Type B pancreatic cell (in vitro differentiated cells): ENCODE data around the gene CLSTN3. TPM values are rescaled to one million over a fixed set of nuclear protein-coding genes. Genes with fewer than 3 reads are reported as not detected.

Experiments
- DNase-seq: peaks from one replicate; pipeline ENCODE4 v3.0.0; 2021; ENCODE audit warnings: mixed read lengths; ENCODE audit not compliant: unreplicated experiment; ENCODE audit errors: extremely low spot score
- H3K27ac Mint-ChIP-seq: 2 replicates; pipeline ENCODE4 v1.8.0; 2021; ENCODE audit warnings: mild to moderate bottlenecking, mixed read lengths
- H3K27me3 Mint-ChIP-seq: 2 replicates; pipeline ENCODE4 v1.8.0; 2021; ENCODE audit warnings: mixed read lengths
- H3K36me3 Mint-ChIP-seq: 2 replicates; pipeline ENCODE4 v1.8.0; 2021; ENCODE audit warnings: mixed read lengths
- H3K4me1 Mint-ChIP-seq: one replicate; pipeline ENCODE4 v1.8.0; 2021; ENCODE audit warnings: mixed read lengths; ENCODE audit not compliant: unreplicated experiment
- H3K4me3 Mint-ChIP-seq: 2 replicates; pipeline ENCODE4 v1.8.0; 2021; ENCODE audit warnings: mild to moderate bottlenecking, mixed read lengths
- H3K9me3 Mint-ChIP-seq: 2 replicates; pipeline ENCODE4 v1.8.0; 2021; ENCODE audit warnings: mixed read lengths
- total RNA-seq: library from RNA; stranded (reverse); gene quantifications from 2 replicates; pipeline ENCODE4 v1.2.1, GENCODE V29; 2021; ENCODE audit warnings: low replicate concordance
- TF ChIP-seq, protein P1 (sequence below): fragments of 200-600 bp; sonication (generic); conservative IDR thresholded peaks from 2 replicates; pipeline ENCODE4 v1.5.0; 2021; ENCODE audit warnings: antibody characterized with exemption, mild to moderate bottlenecking

Gene CLSTN3
- total RNA-seq, 1 donor from 2014 or later: 51.6 TPM

GRCh38 chr12:7160183-7160582, 30.0 kb downstream of the CLSTN3 start:
- Mint-ChIP-seq H3K27me3 (peaks cover 27% of the 10 kb centered on the region), H3K27ac (no peak overlapping the region), H3K4me1 (no peaks in the 10 kb centered on the region), H3K4me3 (no peak overlapping the region), H3K36me3 (peaks cover 9% of the 10 kb centered on the region), H3K9me3 (no peaks in the 10 kb centered on the region)
- DNase-seq: no peak
- TF ChIP-seq, protein P1, sequence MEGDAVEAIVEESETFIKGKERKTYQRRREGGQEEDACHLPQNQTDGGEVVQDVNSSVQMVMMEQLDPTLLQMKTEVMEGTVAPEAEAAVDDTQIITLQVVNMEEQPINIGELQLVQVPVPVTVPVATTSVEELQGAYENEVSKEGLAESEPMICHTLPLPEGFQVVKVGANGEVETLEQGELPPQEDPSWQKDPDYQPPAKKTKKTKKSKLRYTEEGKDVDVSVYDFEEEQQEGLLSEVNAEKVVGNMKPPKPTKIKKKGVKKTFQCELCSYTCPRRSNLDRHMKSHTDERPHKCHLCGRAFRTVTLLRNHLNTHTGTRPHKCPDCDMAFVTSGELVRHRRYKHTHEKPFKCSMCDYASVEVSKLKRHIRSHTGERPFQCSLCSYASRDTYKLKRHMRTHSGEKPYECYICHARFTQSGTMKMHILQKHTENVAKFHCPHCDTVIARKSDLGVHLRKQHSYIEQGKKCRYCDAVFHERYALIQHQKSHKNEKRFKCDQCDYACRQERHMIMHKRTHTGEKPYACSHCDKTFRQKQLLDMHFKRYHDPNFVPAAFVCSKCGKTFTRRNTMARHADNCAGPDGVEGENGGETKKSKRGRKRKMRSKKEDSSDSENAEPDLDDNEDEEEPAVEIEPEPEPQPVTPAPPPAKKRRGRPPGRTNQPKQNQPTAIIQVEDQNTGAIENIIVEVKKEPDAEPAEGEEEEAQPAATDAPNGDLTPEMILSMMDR: no peak

DNA sequence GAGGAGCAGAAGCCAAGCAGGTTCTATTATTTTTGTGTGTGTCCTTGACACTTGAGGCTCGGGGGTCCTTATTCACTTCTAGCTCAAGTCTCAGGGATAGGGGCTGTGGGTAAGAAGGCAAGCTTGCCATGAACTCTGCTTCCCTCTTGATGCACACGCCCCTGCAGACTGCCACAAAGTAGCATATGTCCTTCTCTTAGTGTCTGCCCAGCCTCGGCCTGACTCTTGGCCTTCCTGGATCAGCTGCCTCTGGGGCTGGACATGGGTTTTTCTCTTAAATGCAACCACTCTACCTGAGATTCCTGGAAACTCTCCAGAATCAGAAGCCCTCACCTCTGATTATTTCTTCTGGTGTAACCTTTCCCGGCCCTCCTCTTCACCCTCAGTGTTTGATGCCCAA, 31.2 kb downstream of the CLSTN3 start:
- peaks cover 9% of the 10 kb centered on the region for H3K36me3 Mint-ChIP-seq
- DNase-seq: no peak
- no peak overlapping the region for H3K27ac Mint-ChIP-seq
- H3K4me1 Mint-ChIP-seq: no peaks in the 10 kb centered on the region
- peaks cover 32% of the 10 kb centered on the region for H3K27me3 Mint-ChIP-seq
- TF ChIP-seq, protein P1: no peak
- no peaks in the 10 kb centered on the region for H3K9me3 Mint-ChIP-seq
- no peak overlapping the region for H3K4me3 Mint-ChIP-seq

- no peak for DNase-seq
- TF ChIP-seq, protein P1: no peak
- Mint-ChIP-seq H3K36me3 (peaks cover 9% of the 10 kb centered on the region), H3K27ac (no peak overlapping the region), H3K4me1 (no peaks in the 10 kb centered on the region), H3K9me3 (no peaks in the 10 kb centered on the region), H3K4me3 (no peak overlapping the region), H3K27me3 (peaks cover 32% of the 10 kb centered on the region)
These were observed 31.6 kb downstream of the CLSTN3 start for GRCh38 chr12:7161811-7162210.

GRCh38 chr12:7162691-7163114, 32.5 kb downstream of the CLSTN3 start:
- DNase-seq: no peak
- TF ChIP-seq, protein P1: peak; percentile 60
- H3K36me3 Mint-ChIP-seq: peaks cover 9% of the 10 kb centered on the region
- peak overlapping the region; percentile 6 for H3K27ac Mint-ChIP-seq
- no peaks in the 10 kb centered on the region for H3K4me1 Mint-ChIP-seq
- H3K27me3 Mint-ChIP-seq: peaks cover 32% of the 10 kb centered on the region
- peak overlapping the region; percentile 3 for H3K4me3 Mint-ChIP-seq
- H3K9me3 Mint-ChIP-seq: peaks cover 3% of the 10 kb centered on the region

GRCh38 chr12:7169951-7170350, 39.8 kb downstream of the CLSTN3 start:
- no peaks in the 10 kb centered on the region for H3K4me1 Mint-ChIP-seq
- TF ChIP-seq, protein P1: no peak
- no peak for DNase-seq
- peaks cover 22% of the 10 kb centered on the region for H3K27me3 Mint-ChIP-seq
- no peak overlapping the region for H3K27ac Mint-ChIP-seq
- H3K4me3 Mint-ChIP-seq: no peak overlapping the region
- peaks cover 7% of the 10 kb centered on the region for H3K36me3 Mint-ChIP-seq
- peaks cover 3% of the 10 kb centered on the region for H3K9me3 Mint-ChIP-seq

GRCh38 chr12:7171854-7172253, 41.7 kb downstream of the CLSTN3 start:
- Mint-ChIP-seq H3K4me3 (no peak overlapping the region), H3K9me3 (peaks cover 8% of the 10 kb centered on the region), H3K27me3 (peaks cover 31% of the 10 kb centered on the region), H3K4me1 (no peaks in the 10 kb centered on the region), H3K27ac (no peak overlapping the region), H3K36me3 (peaks cover 7% of the 10 kb centered on the region)
- TF ChIP-seq, protein P1: no peak
- no peak for DNase-seq
